Esophagus muscularis mucosa (tissue), 4 donors: ENCODE measurements around the gene NCOA4. TPM values are rescaled to one million over a fixed set of nuclear protein-coding genes. Genes with fewer than 3 reads are reported as not detected.

Source experiments
- DNase-seq: peaks from one replicate; pipeline ENCODE4 v3.0.0-alpha.2; 2017; ENCODE audit errors: extremely low spot score
- H3K27ac ChIP-seq, 4 donors: fragments of 200-600 bp; sonication (generic); replicated peaks in 1 of 4; 1 replicate in 3 of 4; 2 replicates in 1 of 4; pipeline ENCODE4 v1.5.1; 2016 to 2019; ENCODE audit warnings: mild to moderate bottlenecking in 1 of 4
- H3K27me3 ChIP-seq, 4 donors: fragments of 200-600 bp; sonication (generic); one replicate each; pipeline versions ENCODE4 v1.5.1 to v1.6.0; 2016 to 2019
- H3K36me3 ChIP-seq, 4 donors: fragments of 200-600 bp; sonication (generic); one replicate each; pipeline ENCODE4 v1.5.1; 2016 to 2019
- H3K4me1 ChIP-seq, 4 donors: fragments of 200-600 bp; sonication (generic); one replicate each; pipeline ENCODE4 v1.5.1; 2016 to 2019
- H3K4me3 ChIP-seq, 4 donors: fragments of 200-600 bp; sonication (generic); 1 replicate in 2 of 4; 2 replicates in 2 of 4; pipeline ENCODE4 v1.5.1; 2016 to 2019; ENCODE audit warnings: mild to moderate bottlenecking in 4 of 4, moderate library complexity in 1 of 4
- H3K9me3 ChIP-seq, 4 donors: fragments of 200-600 bp; sonication (generic); 1 replicate in 3 of 4; 2 replicates in 1 of 4; pipeline ENCODE4 v1.5.1; 2016 to 2019
- CTCF ChIP-seq, 3 experiments: fragments of 200-600 bp in 2 of 3; fragments of 450-650 bp in 1 of 3; sonication (generic) in 2 of 3; IDR thresholded peaks; one replicate each; pipeline ENCODE4 v1.5.1; 2017 to 2019; ENCODE audit warnings: antibody characterized with exemption in 3 of 3, mild to moderate bottlenecking in 2 of 3, moderate library complexity in 1 of 3
- EP300 ChIP-seq: sonication (generic); formaldehyde crosslinking; IDR thresholded peaks from one replicate; pipeline ENCODE4 v1.6.1; 2017; ENCODE audit warnings: antibody characterized with exemption
- POLR2A ChIP-seq: fragments of 450-650 bp; IDR thresholded peaks from one replicate; pipeline ENCODE4 v1.6.1; 2017; ENCODE audit warnings: antibody characterized with exemption, moderate library complexity, mild to moderate bottlenecking, low read depth
- POLR2AphosphoS5 ChIP-seq, 2 donors: sonication (generic); formaldehyde crosslinking; IDR thresholded peaks; one replicate each; pipeline ENCODE4 v1.6.1; 2017; ENCODE audit warnings: antibody characterized with exemption in 2 of 2
- WGBS: methylation state at CpG from one replicate; pipeline ENCODE4 v1.1.5; 2018; 5-methylcytosine and 5-hydroxymethylcytosine counted together
- intact Hi-C: fragments of 100-400 bp; cut with DNase I; formaldehyde crosslinking; loops from one replicate; pipeline ENCODE4 v1.15.1; 2023
- total RNA-seq, 4 donors: library from RNA; depleted of rRNA; stranded (reverse); fragments of >200 nt; gene quantifications; one replicate each; pipeline versions ENCODE4 v1.1.0 to v1.2.1, GENCODE V29; 2016

Gene NCOA4
- total RNA-seq, 4 donors from 2014 or later: 147 to 170 (median 157) TPM

GRCh38 chr10:46048152-46048551 is 17.7 kb upstream of the NCOA4 start:
- H3K9me3 ChIP-seq: no peaks in the 10 kb centered on the region
- H3K27me3 ChIP-seq: peaks cover 0 to 23% (median 0%) of the 10 kb centered on the region in 4 donors
- H3K27ac ChIP-seq: no peak overlapping the region
- no peaks in the 10 kb centered on the region for H3K36me3 ChIP-seq
- TF ChIP-seq CTCF (IDR thresholded peaks at IDR 0.05) (no peak), POLR2A (no peak)
- H3K4me1 ChIP-seq: peaks cover 0 to 11% (median 0%) of the 10 kb centered on the region in 4 donors
- DNase-seq: no peak
- 53% methylated on average over 2 of the region's 2 CpGs for WGBS
- intact Hi-C loops: no loop called here
- no peak overlapping the region for H3K4me3 ChIP-seq

DNA sequence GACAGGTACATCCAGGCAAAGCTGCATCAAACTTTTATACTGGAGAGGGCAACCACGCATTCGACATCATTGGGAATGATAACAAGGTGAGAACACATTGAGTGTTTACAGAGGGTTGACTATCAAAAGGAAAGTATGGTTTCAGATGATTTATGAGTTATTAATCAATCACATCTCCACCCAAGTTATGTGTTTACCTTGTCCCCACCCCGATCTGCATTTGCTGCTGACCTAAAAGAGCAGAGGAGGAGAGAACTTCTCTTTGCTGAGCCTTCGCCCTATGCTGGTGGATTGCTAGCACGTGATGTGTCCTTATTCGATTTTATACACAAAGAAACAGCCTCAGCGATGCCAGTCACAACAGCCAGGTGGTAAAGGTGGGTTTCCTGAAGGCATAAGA is 15.8 kb upstream of the NCOA4 start, which contains the start of gene MSMB:
TSS of gene MSMB (minus strand) at position 9 of the 400 bp plus-strand sequence. CDS start 32 bp downstream, outside the sequence.
- Histone ChIP-seq H3K4me3 (no peak within 1 kb of the TSS), H3K27ac (no peak within 1 kb of the TSS), H3K4me1 (peaks cover 0 to 9% (median 0%) of the 10 kb centered on the region in 4 donors), H3K9me3 (no peaks in the 10 kb centered on the region), H3K27me3 (peaks cover 0 to 14% (median 0%) of the 10 kb centered on the region in 4 donors), H3K36me3 (no peaks in the 10 kb centered on the region)
- no peak for DNase-seq
- intact Hi-C loops: no loop called here
- TF ChIP-seq POLR2A: no peak
- no peak for TF ChIP-seq CTCF (IDR thresholded peaks at IDR 0.05)
- no peak for TF ChIP-seq POLR2AphosphoS5 (IDR thresholded peaks at IDR 0.05)
- no peak for TF ChIP-seq EP300
- 80% methylated on average over 7 of the region's 7 CpGs for WGBS

- no peak overlapping the region for H3K4me3 ChIP-seq
- H3K27ac ChIP-seq: no peak overlapping the region
- peaks cover 0 to 5% (median 0%) of the 10 kb centered on the region in 4 donors for H3K27me3 ChIP-seq
- H3K9me3 ChIP-seq: no peaks in the 10 kb centered on the region
- TF ChIP-seq CTCF (IDR thresholded peaks at IDR 0.05): no peak
- no peak for TF ChIP-seq EP300
- no peak for TF ChIP-seq POLR2A
- TF ChIP-seq POLR2AphosphoS5 (IDR thresholded peaks at IDR 0.05): no peak
- no peak for DNase-seq
- intact Hi-C loops: no loop called here
- no peaks in the 10 kb centered on the region for H3K4me1 ChIP-seq
- WGBS: 66% methylated on average over 4 of the region's 4 CpGs
- H3K36me3 ChIP-seq: no peaks in the 10 kb centered on the region
These were observed 12.1 kb upstream of the NCOA4 start for GRCh38 chr10:46042527-46042926.

- intact Hi-C loops: no loop called here
- H3K4me1 ChIP-seq: no peaks in the 10 kb centered on the region
- H3K27ac ChIP-seq: no peak overlapping the region
- WGBS: 78% methylated on average over 3 of the region's 3 CpGs
- H3K36me3 ChIP-seq: no peaks in the 10 kb centered on the region
- H3K9me3 ChIP-seq: no peaks in the 10 kb centered on the region
- H3K27me3 ChIP-seq: peaks cover 0 to 4% (median 0%) of the 10 kb centered on the region in 4 donors
- no peak overlapping the region for H3K4me3 ChIP-seq
- TF ChIP-seq EP300: no peak
- TF ChIP-seq CTCF (IDR thresholded peaks at IDR 0.05): no peak
- TF ChIP-seq POLR2AphosphoS5 (IDR thresholded peaks at IDR 0.05): no peak
- no peak for TF ChIP-seq POLR2A
- DNase-seq: no peak
These were observed 9.6 kb upstream of the NCOA4 start for GRCh38 chr10:46040004-46040403.

GRCh38 chr10:46037107-46037825 is 6.8 kb upstream of the NCOA4 start:
- DNase-seq: peak; percentile 77
- intact Hi-C loops: no loop called here
- H3K36me3 ChIP-seq: no peaks in the 10 kb centered on the region
- H3K27me3 ChIP-seq: peaks cover 0 to 4% (median 0%) of the 10 kb centered on the region in 4 donors
- TF ChIP-seq EP300 (no peak), CTCF (IDR thresholded peaks at IDR 0.05) (no peak), POLR2A (no peak), POLR2AphosphoS5 (IDR thresholded peaks at IDR 0.05) (no peak)
- H3K9me3 ChIP-seq: no peaks in the 10 kb centered on the region
- H3K27ac ChIP-seq: no peak overlapping the region
- H3K4me3 ChIP-seq: no peak overlapping the region
- no peaks in the 10 kb centered on the region for H3K4me1 ChIP-seq
- WGBS: 86% methylated on average over 8 of the region's 8 CpGs
